ENCODE data around the gene ENTPD2. TPM values are rescaled to one million over a fixed set of nuclear protein-coding genes. Genes with fewer than 3 reads are reported as not detected.

The ENTPD2 gene
- total RNA-seq, 4 donors from 2014 or later: 0.22 to 0.55 TPM; not detected in 2

- intact Hi-C loops (cut with DNase I; ENCODE audit: low total_unique reads) (no loop called here), in situ Hi-C loops (cut with MboI; ENCODE audit: low sequenced_read_pairs in 4 of 4) (no loop called here)
- Histone ChIP-seq H3K4me3 (no peak overlapping the region), H3K27ac (no peak overlapping the region), H3K4me1 (no peaks in the 10 kb centered on the region), H3K9me3 (no peaks in the 10 kb centered on the region), H3K36me3 (peaks cover 0 to 30% of the 10 kb centered on the region in 2 donors), H3K27me3 (no peaks in the 10 kb centered on the region)
- no peak for TF ChIP-seq CTCF (IDR thresholded peaks at IDR 0.05 in 4 of 5, conservative IDR thresholded peaks at IDR 0.05 in 1 of 5)
- no peak for TF ChIP-seq POLR2A (IDR thresholded peaks at IDR 0.05)
- DNase-seq (no peak), ATAC-seq (no peak)
Observed at GRCh38 chr9:137009217-137009616, 44.6 kb downstream of the ENTPD2 start.

GRCh38 chr9:137008312-137008711, 45.5 kb downstream of the ENTPD2 start:
- in situ Hi-C loops (cut with MboI; ENCODE audit: low sequenced_read_pairs in 4 of 4) (no loop called here), intact Hi-C loops (cut with DNase I; ENCODE audit: low total_unique reads) (no loop called here)
- no peaks in the 10 kb centered on the region for H3K4me1 ChIP-seq
- no peaks in the 10 kb centered on the region for H3K27me3 ChIP-seq
- H3K9me3 ChIP-seq: no peaks in the 10 kb centered on the region
- H3K27ac ChIP-seq: no peak overlapping the region
- TF ChIP-seq CTCF (IDR thresholded peaks at IDR 0.05 in 4 of 5, conservative IDR thresholded peaks at IDR 0.05 in 1 of 5) (no peak), POLR2A (IDR thresholded peaks at IDR 0.05) (no peak)
- H3K36me3 ChIP-seq: peaks cover 0 to 23% of the 10 kb centered on the region in 2 donors
- DNase-seq (no peak), ATAC-seq (no peak)
- H3K4me3 ChIP-seq: no peak overlapping the region

- ATAC-seq (no peak), DNase-seq (no peak)
- Histone ChIP-seq H3K27ac (no peak overlapping the region), H3K27me3 (no peaks in the 10 kb centered on the region), H3K36me3 (peaks cover 0 to 21% of the 10 kb centered on the region in 2 donors), H3K4me3 (no peak overlapping the region), H3K9me3 (no peaks in the 10 kb centered on the region), H3K4me1 (no peaks in the 10 kb centered on the region)
- TF ChIP-seq CTCF (IDR thresholded peaks at IDR 0.05 in 4 of 5, conservative IDR thresholded peaks at IDR 0.05 in 1 of 5) (no peak), POLR2A (IDR thresholded peaks at IDR 0.05) (no peak)
- intact Hi-C loops (cut with DNase I; ENCODE audit: low total_unique reads) (no loop called here), in situ Hi-C loops (cut with MboI; ENCODE audit: low sequenced_read_pairs in 4 of 4) (no loop called here)
Observed at GRCh38 chr9:137007816-137008270, 46.0 kb downstream of the ENTPD2 start.

- Histone ChIP-seq H3K4me3 (no peak overlapping the region), H3K27me3 (no peaks in the 10 kb centered on the region), H3K27ac (no peak overlapping the region), H3K4me1 (no peaks in the 10 kb centered on the region), H3K9me3 (no peaks in the 10 kb centered on the region), H3K36me3 (peaks cover 0 to 19% of the 10 kb centered on the region in 2 donors)
- intact Hi-C loops (cut with DNase I; ENCODE audit: low total_unique reads): no loop called here
- no peak for ATAC-seq
- in situ Hi-C loops (cut with MboI; ENCODE audit: low sequenced_read_pairs in 4 of 4): no loop called here
- DNase-seq: no peak
- TF ChIP-seq CTCF (IDR thresholded peaks at IDR 0.05 in 4 of 5, conservative IDR thresholded peaks at IDR 0.05 in 1 of 5) (no peak), POLR2A (IDR thresholded peaks at IDR 0.05) (no peak)
Observed at GRCh38 chr9:137007108-137007815, 46.6 kb downstream of the ENTPD2 start.
